DMS53 treated with DMSO at 0.1 percent for 48 hours (cell line): ENCODE data around the gene CLTC.

Experiments used
- DNase-seq: peaks from one replicate; lab custom pipeline; 2025; ENCODE audit not compliant: unreplicated experiment; lab: John Stamatoyannopoulos, UW

Gene CLTC

DNA sequence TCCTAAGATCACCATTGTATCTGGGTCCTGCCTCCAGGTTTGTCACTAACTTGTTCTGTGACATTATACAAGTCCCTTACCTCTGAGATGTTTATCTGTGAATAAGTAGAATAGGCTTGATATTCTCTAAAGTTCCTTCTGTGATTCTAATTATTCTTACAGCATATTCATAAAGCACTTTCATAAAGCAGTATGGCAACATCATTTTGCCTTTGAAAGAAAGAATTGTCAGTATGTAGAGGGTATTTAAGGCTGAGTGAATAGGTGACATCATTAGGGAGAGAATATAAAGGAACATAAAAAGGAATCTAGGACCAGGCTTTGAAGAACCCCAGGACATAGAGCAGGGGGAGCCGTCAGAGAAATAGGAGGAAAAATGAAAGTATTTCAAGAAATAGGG, 103.3 kb downstream of the CLTC start:
- DNase-seq: no peak

GRCh38 chr17:59723607-59724006, 103.9 kb downstream of the CLTC start:
- no peak for DNase-seq

DNA sequence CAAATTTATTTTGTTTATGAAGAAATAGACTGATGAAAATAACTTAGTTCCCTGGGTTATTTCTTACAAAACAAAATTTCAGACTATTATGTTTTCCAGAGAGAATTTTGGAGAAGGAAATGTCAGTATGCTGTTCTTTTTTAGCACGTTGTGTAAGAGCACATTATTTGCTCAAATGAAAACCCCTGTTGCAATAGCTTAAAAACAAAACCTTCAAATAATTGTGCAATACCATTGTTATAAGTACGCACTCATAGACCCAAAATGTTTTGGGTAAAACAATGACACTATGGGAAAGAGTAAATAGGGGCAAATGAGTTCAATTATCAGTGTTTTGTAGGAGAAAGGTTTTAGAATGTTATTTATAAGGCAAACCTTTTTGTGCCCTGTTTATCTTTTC, 106.0 kb downstream of the CLTC start:
- DNase-seq: no peak

GRCh38 chr17:59727817-59728533, 108.3 kb downstream of the CLTC start:
- peak; percentile 1 for DNase-seq

- no peak for DNase-seq
Observed at GRCh38 chr17:59730268-59730834, 110.7 kb downstream of the CLTC start.

GRCh38 chr17:59733697-59734096, 114.0 kb downstream of the CLTC start:
- no peak for DNase-seq

- DNase-seq: no peak
Observed at GRCh38 chr17:59734226-59734625, 114.5 kb downstream of the CLTC start.

- DNase-seq: no peak
Observed at GRCh38 chr17:59737324-59737723, 117.6 kb downstream of the CLTC start.

- no peak for DNase-seq
Observed at GRCh38 chr17:59743842-59744241, 124.1 kb downstream of the CLTC start.

GRCh38 chr17:59745040-59745439, 125.3 kb downstream of the CLTC start:
- no peak for DNase-seq
